HG03575 (cell line): Measurements from ENCODE around the gene RAC2.

Experiments
- ATAC-seq: cut with Tn5 transposase; IDR thresholded peaks from one replicate; pipeline ENCODE4 v1.9.1; 2021; ENCODE audit not compliant: unreplicated experiment, insufficient number of reproducible peaks, low FRiP score; ENCODE audit errors: extremely low read depth

Gene RAC2

DNA sequence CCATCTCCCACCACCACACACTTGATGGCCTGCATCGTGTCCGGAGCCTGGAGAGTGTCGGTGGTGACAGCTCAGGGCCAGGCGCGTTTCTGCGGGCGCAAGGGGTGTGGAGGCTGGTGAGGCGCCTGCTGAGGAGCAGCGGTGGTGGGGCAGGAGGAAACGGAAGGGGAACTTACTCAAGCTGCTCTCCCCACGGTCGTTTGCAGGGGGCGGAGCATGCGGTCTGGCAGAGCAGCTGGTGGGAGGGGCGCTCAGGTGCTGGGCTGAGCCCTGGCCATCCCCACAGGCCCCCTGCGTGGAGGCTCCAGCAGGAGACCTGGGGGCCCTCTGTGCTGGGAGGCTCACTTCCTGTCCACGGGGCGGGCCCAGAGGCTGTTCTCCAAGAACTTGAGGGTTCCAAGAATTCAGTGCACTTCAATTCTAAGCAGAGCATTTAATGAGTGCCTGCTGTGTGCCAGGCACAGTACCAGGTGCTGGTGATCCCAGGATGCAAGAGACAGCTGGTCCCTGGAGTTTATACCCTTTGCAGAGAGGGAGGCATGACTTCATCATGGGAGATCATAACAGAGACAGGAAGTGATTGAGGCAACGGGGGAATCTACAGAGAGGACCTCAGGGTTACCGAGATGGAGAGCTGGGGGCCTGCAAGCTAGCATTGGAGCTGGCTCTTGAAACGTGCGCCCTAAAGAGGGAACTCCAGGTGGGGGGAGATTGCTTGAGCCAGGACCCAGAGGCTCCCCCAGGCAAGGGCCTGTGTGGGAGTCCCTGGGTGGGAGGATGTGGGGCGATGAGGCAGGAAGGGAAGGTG, at the start of gene RAC2:
Gene RAC2, minus strand, starts transcription at position 156 of the 808 bp plus-strand sequence. Its CDS starts 121 bp downstream, at position 35.
- no peak for ATAC-seq

DNA sequence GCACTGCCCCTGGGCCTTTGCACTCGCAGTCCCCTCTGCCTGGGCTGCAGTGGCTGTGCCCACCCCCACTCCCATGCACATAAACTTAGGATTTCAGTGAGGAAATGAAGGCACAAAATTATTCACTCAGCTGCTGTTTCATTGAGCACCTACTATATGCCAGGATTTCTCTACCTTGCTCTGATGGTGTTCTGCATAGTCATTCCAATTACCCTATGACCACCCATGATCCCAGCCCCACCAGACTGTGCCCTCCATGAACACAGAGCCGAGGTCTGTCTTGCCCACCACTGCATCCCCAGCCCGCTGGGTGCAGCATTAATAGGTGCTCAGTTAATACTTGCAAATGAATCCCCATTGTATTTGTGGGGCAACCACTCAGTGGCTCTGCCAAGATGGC, 49.1 kb upstream of the RAC2 start:
- ATAC-seq = no peak

DNA sequence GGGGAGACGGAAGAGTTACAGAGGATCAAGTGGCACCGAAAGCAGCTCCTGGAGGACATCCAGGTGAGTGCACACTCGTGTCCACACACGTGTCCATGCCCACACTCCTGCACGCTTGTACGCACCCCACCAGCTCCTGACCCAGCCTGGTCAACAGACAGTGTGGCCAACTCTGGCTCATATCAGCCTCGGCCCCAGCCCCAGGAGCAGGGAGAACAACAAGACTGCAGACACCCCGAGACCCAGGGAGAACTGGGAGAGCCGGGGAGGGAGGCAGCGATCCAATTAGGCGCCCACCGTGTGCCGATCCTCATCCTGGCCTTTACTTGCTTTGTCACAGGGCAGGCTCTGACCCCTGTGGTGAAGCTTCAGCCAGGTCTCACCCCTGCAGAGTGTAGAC, 48.6 kb upstream of the RAC2 start:
- ATAC-seq = no peak

DNA sequence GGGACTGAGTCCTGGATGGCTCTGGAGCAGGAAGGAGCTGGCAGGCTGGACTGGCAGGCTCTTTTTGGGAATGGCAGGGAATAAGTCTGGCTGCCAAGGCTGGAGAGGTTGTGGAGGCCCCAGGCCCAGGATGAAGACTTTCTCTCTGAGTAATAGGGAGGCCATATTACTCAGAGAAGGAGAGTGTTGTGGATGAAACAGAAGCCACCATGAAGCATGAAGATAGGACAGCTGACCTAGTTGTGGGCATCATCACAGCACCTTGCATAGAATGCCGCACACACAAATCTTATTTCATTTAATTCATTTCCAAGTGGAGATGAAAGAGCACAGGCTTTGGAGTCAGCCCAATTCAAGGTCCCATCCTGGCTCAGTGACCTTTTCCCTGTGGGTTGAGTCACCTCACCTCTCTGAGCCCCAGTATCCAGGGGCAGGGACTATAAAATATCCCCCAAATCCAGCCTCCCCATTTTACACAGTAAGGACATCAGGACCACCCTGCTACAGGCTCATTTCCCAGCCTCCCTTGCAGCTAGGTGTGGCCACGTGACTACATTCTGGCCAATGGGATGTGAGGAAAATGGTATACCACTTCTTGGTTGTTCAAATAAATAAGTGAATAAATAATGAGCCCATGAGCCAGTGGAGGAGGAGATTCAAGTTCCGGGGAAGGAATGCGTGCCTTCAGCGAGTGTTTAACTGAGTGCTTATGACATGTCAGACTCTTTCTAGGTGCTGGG, 47.7 kb upstream of the RAC2 start:
- ATAC-seq = no peak

DNA sequence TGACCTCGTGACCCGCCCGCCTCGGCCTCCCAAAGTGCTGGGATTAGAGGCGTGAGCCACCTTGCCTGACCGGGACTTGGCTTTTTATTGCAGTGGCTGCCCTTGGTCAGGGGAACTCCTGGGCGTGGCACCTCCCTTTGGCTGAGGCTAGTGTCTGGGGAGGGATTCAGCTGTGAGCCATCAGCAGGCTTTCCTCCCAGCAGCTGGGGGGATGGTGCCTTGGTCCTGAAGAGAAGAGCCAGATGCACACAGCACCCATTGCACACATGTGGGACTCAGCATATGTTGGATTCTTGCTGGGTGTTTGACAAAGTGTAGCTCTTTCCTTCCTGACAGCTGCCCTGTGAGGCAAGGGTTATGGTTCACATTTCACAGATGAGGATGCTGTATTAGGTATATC, 46.7 kb upstream of the RAC2 start:
- ATAC-seq = no peak

DNA sequence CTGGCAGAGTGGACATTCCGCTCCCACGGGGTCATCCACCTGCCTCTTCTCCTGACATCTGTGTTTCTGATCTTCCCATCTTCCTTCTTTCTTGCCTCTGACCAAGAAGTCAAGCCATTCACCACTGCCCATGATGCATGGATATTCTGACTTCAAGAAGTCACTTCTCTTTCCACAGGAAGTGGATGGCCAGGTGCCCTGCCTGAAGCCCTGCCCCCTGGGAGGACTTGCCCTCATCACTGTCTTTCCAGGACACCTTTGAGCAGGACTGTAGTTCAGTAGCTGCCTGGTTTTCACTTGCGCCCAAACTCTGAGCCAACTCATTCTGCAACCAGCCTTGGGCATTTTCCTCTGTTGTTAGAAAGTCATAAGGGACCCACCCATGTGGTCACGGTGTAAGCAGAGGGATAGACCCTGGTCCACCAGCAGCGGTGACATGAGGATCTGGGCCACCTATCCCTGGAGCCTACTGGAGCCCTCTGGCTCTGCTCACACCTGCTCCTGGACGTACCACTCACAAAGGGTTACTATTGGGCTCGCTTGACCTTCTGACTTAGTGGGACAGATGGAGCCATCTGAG, 45.2 kb upstream of the RAC2 start:
- no peak for ATAC-seq

DNA sequence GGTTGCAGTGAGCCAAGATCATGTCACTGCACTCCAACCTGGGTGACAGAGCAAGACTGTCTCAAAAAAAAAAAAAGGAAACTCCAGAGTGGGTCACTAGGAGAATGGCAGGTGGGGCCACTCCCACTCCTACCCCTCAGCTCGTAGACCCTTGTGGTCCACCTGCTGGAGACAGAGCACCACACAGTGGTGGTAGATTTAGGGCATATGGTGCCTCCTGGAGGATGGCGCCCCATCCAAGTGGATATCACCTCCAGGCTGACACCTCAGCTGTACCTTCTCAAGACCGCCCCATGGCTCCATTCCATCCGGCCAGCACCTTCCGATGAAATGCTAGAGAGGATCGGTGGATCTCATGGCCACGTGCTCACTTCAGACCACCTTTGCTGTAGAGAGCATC, 44.5 kb upstream of the RAC2 start:
- ATAC-seq = no peak

DNA sequence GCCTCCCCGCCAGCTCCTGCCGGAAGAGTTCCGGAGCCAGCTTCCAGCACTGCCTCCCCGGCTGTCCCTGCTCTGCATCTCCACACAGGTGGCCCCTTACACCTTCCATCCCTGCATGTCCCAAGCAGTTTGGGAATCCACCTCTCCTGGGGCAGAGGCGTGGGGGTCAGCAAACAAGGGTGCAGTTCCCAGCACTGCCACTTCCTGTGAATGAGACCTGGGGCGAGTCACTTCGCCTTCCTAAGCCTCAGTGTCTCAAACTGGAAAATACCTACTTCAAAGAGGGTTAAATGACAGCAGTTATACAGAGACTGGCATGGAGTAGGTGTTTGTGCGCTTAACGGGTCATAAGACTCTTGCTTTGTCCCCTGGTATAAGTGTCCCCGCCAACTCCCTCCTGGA, 43.5 kb upstream of the RAC2 start:
- ATAC-seq = no peak

DNA sequence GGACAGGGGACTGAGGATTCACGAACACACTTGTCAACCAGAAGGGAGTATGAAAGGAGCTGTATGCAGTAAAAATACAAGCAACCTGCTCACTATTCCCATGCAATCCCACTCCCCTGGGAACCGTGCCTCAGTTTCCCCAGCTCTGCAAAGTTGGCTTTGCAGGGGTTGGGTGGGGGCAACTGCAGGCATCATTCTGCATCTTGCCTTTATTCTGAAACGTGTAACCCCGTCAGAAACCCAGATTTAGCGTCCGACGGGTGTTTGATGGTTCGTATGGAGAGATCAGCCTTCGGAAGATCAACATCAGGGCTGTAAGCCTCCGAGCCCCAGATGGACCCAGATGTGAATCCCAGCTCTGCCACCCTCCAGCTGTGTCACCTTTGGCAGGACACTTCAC, 41.9 kb upstream of the RAC2 start:
- ATAC-seq = no peak

DNA sequence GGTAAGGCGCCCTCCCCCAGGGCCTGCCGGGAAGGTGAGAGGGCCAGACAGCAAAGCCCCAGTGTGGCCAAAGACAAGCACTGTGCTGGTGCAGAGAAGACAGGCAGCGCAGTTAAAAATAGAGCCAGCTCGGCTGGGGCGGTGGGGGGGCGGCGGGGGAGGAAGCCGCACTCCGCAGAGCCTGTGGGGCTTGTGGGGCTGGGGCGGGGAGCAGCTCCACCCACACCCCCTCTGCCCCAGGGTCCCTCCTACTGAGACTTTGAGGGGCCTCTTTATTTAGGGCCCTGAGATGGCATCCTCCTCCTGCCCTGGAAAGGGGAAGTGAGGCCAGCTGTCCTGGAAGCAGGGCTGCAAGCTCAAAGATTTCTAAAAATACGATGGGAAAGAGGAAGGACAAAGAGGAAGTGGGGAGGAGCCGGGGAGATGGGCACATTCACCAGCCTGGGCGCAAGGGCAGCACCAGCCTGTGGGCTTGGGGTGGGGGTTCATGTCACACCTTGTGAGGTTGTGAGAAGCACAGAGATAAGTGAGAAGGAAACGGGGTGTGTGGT, 40.8 kb upstream of the RAC2 start:
- ATAC-seq = no peak

DNA sequence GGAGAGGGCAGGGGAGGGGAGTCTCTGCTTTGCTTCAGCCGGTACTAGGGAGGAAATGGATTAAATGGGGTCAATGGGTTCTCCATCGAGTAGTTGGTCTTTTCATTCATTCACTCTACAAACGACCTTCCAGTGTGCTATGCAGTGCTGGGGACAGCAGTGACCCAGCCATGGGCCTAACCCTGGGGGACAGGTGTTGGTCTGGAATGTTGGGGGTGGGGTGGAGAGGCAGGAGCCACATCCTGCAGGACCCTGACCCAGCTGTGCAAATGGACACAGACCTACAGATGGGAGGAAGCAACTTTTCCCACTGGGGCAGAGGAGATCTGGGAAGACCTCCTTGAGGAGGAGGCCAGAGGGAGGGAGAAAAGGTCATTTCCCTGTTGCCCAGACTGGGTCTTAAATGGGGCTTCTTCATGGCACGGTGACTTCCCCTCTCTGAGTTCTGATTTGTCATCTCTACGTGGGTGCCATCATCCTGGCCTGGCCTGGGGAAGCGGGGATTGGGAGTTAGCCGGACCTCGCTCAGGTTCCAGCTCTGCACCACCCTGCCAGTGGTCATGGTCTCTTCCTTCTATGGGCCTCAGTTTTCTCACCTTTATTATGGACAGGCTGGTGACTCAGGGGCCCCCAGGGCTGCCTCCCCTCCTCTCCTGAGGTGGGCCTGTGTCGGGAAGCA, 40.2 kb upstream of the RAC2 start:
- ATAC-seq = no peak

DNA sequence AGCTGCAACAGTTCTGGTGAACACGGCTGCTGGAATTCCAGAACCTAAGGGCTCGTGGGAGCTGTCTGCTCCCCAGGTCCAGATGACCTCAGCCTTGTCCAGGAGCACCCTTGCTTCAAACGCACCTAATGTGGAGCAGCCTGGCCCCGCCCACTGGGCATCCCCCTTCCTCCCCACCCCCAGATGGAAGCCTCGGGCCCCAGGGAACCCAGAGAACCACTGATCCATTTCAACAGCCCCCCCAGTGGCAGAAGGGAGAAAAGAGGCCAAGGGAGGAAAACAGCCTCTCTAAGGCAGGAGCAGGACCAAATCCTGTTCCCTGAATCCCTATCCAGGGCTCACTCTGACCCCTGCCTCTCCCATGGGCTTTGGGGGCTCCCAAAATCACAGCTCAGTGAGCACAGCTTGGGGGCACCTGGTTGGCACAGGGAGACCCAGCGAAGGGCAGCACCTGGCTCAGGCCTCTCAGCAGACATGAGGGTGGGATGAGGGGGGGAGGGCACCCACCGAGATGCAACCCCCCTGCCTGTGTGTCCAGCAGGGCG, 39.4 kb upstream of the RAC2 start:
- no peak for ATAC-seq

DNA sequence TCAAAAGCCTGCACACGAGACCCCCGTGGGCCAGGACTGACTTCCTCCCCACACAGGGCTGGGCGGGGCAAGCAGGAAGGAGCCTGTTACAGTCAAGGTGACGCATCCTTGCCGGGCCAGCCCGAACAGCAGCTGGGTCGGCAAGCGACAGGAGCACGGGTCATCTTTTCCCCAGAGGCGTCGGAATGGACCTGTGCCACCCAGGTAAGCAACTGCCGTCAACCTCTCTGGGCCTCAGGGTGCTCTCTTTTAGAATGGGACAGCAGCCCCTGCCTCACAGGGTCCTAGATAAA, 38.3 kb upstream of the RAC2 start, which contains the start of gene CYTH4:
Gene CYTH4, plus strand, starts transcription at position 124 of the 293 bp plus-strand sequence. Its CDS starts 62 bp downstream, at position 186.
- no peak for ATAC-seq

DNA sequence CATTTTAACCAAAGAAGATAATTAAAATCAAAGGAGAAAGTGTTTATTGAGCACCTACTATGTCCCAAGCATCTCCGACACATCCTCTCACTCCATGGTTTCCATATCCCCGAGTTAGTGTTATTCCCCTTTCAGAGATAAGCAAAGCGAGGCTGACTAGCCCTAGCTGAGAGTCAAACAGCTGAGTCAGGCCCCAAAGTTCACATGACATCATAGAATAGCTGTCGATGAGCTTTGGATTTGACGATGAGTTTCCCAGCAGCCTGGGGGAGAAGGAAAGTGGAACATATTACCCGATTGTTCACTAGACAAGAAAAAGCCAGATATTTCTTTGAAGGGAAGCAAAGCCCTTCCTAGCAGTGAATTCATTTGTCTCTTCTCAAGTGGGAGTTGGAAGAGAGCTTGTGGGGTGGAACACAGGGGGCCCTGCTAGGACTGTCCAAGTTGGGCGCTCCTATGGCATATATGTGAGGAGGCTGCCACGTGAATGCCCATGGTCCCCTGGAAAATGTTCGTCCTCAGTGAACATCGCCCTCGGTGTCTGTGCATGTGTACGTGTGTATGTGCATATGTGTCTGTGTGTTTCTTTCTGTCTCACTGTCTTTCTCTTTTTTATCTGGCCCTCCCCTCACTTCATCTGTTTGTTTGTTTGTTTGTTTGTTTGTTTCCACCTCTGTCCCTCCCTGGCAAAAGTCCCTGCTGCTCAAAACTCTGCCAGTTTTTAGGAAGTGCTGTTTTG, 37.7 kb upstream of the RAC2 start:
- ATAC-seq = no peak

DNA sequence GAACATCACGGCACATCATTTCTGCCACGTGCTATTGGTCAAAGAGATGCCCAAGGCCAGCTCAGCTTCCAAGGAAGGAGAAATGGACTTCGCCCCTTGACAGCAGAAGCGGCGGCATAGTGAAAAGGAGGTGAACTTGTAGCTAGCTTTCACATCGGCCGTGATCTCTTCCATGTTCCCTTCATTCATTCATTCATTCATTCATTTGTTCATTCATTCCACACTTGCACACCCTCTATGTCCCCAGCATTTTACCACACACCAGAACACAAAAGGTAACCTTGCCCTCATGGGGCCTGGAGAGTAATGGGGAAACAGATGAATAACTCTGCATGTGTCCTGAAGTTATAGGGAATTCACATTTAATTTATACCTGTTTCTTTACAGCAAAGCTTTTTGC, 37.1 kb upstream of the RAC2 start:
- no peak for ATAC-seq

DNA sequence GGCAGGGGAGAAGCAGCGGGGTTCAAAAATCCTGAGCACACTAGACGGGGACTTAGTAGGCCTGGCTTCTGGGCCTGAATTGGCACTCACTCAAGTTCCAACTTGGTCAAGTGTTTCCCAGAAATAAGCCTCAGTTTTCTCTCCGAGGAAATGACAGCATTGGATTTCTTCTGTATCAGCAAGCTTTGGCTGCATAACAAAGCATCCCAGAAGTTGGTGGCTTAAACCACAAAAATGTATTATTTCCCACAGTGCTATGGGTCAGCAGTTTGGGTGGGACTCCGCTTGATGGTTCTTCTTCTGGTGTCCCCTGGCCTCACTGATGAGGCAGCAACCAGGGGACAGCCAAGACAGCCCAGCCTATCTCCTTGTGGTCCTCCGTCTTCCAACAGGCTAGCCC, 36.6 kb upstream of the RAC2 start:
- no peak for ATAC-seq

DNA sequence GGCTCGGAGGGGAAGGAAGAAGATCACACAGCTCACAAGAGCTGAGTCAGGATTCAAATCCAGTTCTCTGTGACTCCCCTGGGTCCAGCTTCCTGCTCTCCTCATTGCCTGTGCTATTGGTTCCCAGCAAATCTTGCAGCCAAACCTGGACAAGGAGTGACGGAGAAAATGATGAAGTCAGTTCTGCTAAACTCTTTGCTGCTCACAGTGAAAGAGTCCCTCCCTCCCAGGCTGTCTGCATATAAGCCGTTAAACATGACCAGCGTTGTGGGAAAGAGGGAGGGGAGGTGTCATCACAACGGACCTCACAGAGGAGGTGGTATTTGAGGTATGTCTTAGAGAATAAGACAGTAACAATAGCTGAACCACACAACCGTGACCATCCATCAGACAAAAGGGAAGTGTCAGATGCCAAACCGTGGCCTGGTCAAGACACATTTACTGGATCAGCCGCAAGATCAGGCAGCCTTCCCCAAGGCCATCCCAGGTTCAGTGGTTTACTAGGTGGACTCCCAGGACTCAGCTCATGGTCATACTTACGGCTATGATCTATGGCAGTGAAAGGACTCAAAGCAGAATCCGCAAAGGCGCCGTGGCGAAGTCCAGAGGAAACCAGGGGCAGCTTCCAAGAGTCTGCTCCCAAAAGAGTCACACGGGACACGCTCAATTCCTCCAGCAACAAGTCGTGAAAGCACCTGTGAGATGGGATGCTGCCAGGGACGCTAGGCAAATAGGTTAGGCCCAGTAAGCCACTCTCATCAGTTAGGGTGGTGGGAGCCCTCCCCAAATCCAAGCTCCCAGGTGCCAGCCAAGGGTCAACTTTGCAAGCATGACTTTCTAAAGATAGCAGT, 35.5 kb upstream of the RAC2 start:
- ATAC-seq = no peak

DNA sequence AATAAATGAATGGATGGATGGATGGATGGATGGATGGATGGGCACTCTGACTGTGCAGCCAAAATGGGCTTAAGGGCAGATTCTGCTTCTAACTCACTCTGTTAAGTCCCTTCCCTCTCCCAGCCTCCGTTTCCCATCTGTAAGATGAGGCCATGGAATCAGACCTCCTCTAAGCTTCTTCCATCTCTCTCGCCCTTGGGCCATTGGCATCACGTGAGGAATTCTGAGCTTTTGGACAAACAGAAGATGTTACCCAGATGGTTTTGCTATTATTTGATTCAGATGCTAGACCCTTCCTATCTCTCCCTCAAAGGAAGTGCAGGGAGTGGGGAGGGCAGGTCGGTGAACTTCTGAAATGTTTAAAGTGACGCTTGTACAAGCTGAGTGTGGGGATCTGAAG, 34.2 kb upstream of the RAC2 start:
- no peak for ATAC-seq
